CD4-positive, alpha-beta T cell treated with Interleukin-17A for 1 hour (primary cell): Measurements from ENCODE around the gene EIF3F.
A peak's percentile ranks its signal among the peaks of the same experiment; 100 is the strongest.
"Not testable (repeated sequence)": the region's sequence is repeated elsewhere in the genome, so short reads cannot be mapped to it uniquely, and the experiment has no call there.

Source experiments
- DNase-seq: peaks from one replicate; pipeline ENCODE4 v3.0.0-alpha.2; 2020

Gene EIF3F

DNA sequence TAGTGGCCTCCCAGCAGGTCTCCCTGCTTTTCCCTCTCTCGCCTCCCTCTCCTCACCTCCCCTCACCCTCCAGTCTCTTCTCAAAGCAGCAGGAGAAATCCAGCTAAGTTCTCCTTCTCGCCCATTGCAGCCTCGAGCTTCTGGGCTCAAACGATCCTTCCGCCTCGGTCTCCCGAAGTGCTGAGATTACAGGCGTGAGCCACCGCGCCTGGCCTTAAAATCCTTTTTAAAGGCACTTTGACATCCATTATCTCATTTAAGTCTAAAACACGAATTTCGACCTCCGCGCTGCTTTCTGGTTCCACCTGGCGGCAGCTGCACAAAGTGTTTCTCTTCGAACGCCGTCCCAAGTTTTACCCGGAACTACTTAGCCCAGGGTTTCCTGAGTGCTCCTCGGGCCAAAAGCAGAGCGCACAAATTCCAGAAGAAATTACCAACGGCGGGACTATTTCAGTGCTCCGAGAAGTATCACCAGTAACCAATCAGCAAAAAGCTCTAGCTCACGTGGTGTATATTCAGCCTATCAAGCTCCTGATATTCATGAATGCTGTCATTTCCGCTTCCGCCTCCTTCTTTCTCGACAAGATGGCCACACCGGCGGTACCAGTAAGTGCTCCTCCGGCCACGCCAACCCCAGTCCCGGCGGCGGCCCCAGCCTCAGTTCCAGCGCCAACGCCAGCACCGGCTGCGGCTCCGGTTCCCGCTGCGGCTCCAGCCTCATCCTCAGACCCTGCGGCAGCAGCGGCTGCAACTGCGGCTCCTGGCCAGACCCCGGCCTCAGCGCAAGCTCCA is at the start of gene EIF3F:
Gene EIF3F, plus strand, starts transcription at position 570 of the 792 bp plus-strand sequence. Its CDS starts 16 bp downstream, at position 586.
- DNase-seq = peak; percentile 99

DNA sequence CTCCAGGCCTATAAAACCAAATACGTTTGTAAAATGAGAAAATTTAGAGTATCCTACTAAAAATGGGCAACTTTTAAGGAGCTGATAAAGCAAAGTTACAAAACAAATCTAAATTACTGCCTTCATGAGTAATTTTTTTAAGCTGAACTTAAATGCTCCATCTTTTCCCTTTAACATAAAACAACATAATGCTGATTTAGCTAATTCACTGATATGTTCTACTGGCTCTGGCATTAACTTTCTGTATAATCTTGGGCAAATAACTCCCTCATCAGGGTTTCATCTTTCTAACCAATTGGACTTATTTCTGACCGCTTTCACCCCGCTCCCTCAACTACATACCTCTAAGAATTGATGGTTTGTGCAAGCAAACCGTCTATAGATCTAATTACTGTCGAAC is 46.0 kb upstream of the EIF3F start:
- no peak for DNase-seq

DNA sequence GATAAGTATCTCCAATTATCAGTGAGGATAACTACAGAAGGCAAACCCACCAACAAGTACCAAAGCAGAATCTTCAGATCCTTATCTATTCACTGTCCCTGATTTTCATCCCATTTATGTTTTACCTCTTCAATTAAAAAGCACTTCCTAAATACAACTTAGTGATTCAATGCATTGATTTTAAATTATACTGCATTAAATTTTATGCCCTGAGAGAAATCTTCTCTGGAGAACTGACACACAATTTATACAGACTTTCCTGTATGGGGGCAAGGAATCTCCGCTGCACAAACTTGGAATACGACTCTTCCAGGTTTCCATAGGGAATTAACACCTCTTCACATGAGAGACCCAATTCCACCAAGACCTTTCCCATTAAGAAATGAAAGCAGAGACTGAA is 45.5 kb upstream of the EIF3F start, which contains the start of gene OR10A3:
Gene OR10A3, minus strand, starts transcription at position 101 of the 400 bp plus-strand sequence. CDS start 2,188 bp downstream, outside the sequence.
- no peak for DNase-seq

DNA sequence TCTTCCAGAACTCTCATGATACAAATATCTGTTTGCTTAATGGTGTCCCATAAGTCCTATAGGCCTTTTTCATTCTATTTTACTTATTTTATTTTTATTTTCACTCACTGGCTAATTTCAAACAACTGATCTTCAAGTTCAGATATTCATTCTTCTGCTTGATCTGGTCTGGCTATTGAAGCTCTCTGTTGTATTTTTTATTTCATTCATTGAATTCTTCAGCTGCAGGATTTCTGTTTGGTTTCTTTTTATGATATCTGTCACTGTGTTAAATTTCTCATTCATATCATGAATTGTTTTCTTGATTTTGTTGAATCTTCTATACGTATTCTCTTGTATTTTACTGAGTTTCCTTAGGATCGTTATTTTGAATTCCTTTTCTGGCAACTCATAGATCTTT is 43.0 kb upstream of the EIF3F start:
- DNase-seq = no peak

DNA sequence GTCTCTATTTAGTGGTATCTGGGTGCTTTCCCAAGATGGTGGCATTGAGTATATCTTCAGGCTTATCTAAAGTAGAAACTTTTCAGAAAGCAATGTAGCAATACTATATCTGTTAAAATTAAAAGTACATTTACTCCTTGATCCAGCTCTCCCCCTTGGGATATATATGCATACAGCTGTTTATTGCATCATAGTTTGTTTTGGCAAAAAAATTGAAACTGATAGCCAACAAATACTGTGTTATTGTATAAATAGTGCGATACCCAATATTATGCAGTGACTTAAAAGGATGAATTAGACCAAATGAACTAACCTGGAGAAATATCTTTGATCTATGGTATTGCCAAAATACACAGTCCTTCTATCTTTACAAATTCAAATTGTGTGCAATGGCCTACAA is 37.2 kb upstream of the EIF3F start:
- no peak for DNase-seq

- no peak for DNase-seq
Observed at GRCh38 chr11:7955191-7955590, 31.9 kb upstream of the EIF3F start.

- no peak for DNase-seq
Observed at GRCh38 chr11:7964261-7964660, 22.9 kb upstream of the EIF3F start.

DNA sequence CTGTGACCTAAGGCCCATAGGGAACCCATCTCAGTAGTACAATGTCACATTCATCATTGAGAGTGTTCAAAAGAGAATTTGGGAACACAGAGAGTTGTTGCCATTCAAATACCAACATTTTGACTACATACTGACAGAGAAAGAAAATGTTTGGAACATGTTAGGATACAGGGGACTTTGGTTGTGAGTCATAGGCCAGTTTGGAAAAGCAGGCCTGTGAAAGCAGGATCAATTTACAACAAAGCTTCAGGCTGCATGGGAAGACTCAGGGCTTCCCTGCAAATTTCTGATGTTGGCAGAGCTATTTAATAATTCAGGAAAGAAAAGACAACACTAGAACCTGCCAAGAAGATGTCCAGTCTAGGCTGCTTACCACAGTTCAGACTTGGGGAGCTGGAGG is 22.3 kb upstream of the EIF3F start:
- no peak for DNase-seq

GRCh38 chr11:7965386-7965785 is 21.8 kb upstream of the EIF3F start, which contains the start of gene NLRP10:
Gene NLRP10, minus strand, starts transcription at chr11:7965447. Its CDS starts 1,952 bp downstream, at chr11:7963495.
- no peak for DNase-seq

DNA sequence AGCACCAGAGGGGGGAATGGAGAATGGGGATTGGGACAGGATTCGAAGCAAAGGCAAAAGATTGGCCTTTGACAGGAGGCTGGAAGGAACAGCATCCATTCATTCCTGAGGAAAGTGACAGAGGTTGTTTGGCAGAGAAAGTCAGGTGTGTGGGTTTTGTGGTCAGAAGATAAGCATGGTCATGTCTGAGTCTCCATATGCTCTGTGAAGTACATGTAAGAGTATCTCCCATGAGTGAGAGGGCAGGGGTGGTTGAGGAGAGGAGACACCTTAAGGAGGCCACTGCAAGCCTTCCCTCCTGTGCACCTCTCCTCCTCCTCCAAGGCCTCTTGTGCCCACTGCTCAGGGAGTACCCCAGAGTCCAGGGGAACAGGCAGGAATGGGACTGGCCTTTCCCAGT is 20.0 kb upstream of the EIF3F start:
- DNase-seq = no peak

DNA sequence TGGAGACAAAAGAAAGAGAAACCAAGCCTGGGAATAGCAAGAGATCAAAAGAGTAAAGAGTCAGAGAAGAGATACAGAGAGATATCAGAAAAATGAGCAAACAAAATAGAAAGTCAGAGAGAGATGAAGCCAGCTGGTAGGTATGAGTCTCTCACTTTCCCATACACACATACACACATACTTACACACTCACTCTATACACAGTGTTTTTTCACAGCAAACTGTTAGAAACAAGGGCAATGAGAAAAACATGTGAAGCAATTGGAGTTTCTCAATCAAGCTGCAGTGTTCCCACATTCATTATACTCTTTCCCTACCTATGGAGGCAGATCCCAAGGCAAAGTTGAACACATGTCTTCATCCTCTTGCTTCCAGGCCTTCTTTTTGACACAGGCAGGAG is 19.3 kb upstream of the EIF3F start:
- DNase-seq = no peak

DNA sequence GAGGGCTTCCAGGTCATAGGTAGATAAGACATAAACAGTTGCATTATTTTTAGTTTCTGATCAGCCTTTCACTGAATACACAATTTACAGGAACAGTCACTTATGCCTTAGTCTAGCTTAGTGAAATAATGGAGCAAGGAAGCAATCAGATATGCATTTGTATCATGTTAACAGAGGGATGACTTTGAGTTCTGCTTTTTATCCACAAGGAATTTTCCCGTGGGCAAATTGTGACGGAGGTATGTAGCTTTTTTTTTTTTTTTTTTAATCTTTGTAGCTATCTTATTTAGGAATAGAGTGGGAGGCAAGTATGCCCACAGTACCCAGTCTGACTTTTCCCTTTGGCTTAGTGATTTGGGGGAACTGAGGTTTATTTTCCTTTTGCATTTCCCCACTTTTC is 18.5 kb upstream of the EIF3F start:
- no peak for DNase-seq

- no peak for DNase-seq
Observed at GRCh38 chr11:7969756-7970646, 17.1 kb upstream of the EIF3F start.

DNA sequence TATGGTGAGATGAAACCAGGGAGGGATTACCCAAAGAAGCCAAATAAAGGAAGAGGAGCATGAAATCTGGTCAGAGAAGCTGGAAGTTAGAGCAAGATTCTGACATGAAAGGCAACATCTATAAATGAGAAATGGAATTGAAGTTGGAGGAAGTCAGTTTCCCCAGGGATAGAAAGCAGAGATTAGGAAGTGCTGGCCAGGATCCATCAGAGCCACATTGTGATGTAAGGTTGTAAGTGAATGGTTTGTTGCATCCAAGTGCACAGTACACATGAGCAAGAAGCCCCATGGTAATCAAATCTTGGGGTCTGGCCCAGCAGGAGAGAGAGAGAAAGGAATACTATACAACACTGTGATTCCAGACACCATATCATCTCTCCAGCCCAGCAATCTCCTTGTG is 15.3 kb upstream of the EIF3F start:
- no peak for DNase-seq

DNA sequence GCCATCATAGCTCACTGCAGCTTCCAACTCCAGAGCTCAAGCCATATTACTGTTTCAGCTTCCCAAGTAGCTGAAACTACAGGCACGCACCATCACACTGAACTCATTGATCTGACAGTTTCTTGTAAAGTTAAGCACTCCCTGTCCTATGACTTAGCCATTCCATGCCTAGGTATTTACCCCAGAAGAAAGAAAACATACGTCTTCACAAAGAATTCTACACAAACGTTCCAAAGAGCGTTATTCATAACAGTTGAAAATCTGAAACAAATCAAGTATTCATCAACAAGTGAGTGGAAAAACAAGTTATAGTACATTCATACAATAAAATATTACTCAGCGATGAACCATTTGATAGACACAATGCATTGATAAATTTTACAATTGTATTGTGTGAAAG is 14.1 kb upstream of the EIF3F start:
- DNase-seq = no peak

GRCh38 chr11:7974668-7975067 is 12.5 kb upstream of the EIF3F start:
- DNase-seq = no peak

DNA sequence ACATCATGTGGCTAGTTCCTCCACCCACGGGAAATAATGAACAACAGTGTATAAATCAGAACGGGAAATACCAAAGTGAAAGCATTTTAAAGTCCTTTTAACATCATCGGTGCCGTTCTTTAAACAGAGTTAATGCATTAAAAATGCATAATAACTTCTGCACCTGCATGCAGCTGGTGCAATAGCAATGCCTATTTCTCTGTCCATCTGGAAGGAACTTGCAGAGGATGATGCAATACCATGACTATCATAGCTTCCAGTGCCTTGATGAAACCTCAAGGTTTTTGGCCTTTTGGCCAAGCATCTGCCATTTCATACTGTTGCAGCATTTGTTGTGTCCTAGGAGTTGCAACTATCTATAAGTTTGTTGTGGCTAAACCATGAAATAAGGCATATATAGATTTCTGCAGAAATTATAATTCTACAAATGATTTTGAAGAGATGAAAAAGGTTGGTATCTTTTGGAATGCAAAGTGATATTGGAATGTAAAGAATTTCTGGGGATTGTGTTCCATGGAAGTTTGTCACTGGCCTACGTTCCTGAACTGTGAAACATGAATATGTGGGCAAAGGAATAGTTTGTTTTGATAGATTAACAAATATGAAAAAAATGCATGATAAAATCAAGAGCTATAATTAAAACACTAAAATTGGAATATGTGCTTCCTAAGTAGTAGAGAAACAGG is 9.8 kb upstream of the EIF3F start:
- DNase-seq = no peak

DNA sequence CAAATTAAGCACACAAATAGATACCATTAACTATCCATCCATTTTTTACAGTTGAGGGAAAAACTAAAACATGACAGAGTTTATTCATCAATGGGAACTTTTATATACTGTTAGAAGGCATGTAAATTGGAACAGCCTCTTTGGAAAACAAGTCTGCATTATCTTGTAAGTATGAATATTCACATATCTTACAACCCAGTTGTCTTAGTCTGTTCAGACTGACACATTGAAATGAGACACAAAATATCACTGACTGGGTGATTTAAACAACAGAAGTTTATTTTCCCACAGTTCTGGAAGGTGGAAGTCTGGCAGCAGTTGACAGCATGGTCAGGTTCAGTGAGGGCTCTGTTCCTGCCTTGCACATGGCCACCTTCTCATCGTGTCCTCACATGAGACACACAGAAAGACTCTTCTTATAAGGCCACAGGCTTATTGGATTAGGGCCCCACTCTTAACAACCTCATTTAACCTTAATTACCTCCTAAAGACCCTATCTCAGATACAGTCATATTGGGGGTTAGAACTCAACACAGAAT is 5.4 kb upstream of the EIF3F start:
- DNase-seq = no peak

DNA sequence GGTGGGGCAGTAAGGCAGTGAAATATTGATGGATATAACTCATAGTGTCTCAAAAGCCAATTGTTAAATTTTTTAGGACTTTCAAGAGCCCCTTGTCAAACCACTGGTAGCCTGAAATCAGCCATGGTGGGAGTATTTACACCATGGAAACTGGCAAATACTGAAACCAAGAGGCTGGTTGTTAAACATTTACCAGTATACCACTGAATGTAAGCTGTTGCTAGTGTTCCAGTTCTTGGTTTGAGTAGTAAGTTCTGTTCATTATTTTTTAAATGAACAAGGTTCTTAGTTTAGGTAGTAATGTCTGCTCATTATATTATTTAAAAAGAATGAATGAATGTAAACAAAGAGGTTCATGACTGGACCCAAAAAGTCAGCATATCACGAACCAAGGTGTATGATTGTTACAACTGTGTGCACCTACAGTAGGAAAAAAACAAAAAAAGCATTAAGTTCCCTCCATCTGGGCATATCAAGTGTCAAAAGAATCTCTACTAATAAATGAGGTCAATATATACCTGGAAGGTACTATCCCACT is 4.5 kb upstream of the EIF3F start:
- no peak for DNase-seq

GRCh38 chr11:7983832-7984590 is 3.1 kb upstream of the EIF3F start:
- no peak for DNase-seq

- DNase-seq = not testable (repeated sequence)
Observed at GRCh38 chr11:7987560-7987883, 385 bp downstream of the EIF3F start.
